ENCODE results near the gene MAGEF1.
"Not testable (repeated sequence)": the region's sequence is repeated elsewhere in the genome, so short reads cannot be mapped to it uniquely, and the experiment has no call there.

Gene MAGEF1

DNA sequence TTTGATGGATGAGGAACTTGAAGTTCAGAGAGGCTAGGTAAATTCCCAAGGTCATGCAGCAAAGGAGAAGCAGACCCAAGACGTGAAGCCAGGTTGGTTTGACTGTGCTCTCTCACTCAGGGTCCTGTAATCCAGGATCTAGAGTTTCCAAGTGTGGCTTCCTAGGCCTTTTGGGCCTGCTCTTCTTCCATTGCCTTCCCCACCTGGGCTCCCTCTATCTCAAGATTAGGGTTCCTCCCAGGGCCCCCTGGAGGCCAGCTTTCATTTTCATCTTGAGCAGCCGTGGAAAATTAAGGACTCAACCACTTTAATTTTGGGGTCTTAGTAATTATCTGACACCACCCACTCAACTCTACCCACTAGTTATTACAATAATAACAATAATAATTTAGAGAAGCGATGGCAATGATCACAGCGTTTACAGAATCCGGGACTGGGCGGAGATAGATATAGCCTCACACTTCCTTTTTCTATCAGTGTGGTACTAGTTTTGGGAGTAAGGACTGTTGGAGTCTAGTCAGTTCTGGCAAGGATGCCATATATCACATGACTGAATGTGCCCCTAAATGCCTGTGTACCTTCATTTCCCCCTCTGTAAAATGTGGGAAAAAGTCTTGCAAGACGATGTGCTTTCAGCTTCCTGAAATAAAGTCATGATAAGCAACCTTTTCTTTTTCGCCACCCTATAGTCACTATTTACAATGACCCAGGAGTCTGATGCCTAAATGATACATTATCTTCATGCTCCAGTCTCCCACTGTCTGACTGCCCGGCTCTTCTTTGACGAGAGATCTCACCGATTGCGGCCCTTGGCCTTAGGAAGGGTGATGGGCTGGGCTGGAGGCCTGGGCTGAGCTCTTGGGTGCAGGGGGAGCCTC, 30.2 kb upstream of the MAGEF1 start:
- DNase-seq, result no peak

DNA sequence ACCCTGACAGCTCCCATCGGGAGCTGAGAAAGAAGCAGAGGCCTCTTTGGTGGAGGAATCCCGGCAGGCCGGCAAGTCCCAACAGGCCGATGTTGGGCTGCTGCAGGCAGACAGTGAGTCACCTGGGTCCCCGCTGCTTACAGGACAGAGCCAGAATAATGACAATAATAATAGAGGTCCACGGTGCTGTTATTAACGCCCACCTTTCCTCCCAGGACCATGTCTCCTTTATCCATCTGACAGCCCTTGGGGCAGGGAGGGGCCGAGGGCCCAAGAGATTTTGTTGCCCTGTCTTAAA, 29.3 kb upstream of the MAGEF1 start:
- DNase-seq, result no peak

DNA sequence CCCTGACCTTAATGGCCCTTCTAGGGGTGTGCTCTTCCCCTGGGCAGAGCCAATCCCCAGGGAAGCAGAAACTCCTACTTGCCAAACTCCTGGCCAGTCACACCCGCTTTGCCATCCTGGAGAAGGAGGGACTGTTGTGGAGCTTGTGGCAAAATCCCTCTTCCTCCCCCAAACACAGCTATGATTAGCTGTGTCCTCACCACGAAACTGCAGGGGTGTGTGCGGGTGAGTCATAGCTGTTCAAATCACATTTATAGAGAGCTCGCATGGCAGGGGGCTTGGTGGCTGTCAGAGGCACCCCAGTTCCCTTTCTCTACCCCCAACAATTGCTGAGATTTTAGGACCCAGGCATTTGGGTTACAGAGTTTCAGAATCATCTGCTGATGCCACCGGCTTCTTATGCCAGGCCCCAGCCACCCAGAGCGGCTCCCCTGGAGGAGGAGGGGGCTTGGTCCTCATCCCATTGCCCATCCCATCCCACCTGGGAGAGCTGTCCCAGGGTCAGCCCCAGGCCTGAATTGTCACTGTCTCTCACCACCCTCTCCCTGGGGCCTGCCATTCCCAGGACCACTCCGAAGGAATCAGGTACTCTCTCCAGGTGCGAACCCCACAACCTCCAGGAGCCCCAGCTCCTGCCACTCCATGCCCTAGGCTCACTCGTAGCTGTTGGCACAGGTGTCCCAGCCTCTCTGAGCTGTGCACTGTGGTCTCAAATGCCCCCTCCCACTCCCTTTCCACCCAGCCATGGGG, 28.8 kb upstream of the MAGEF1 start:
- DNase-seq, result no peak

DNA sequence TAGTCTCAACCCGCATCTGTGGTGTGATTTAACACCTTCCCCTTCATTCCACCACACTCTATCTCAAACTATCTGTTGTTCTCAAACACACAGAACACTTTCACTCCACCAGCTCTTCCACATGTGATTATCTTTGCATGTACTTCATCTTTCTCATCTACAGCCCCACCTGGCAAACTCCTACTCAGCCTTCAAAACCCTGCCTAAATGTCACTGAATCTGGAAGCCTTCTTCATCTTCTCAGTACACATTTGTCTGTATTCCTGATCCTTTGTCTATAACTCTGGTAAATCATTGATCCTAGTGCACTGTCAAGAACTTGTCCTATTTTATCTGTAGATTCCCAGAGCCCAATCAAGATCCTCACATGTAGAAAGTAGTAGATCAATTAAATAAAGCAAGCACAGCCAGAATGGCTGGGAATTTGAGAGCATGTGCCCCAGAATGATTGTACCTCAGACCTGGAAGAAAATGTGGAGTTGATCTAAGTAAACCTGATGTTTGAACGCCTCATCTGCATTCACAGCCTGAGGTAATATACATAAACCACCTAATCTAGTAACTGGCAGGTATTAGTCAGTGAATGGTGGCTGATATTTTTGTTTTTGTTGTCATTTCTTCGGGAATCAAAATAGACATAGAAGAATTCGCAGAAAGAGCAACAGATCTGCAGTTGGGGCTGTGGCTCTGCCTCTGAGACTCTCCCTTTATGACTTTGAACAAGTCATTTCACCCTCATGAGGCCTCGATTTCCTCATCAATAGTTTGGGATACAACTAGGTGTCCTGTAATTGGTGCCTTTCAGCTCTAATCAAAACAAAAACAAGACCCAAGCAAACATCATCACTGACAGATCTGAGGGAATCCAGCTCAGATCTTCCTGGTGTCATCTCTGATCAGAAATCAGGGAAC, 28.0 kb upstream of the MAGEF1 start:
- no peak for DNase-seq

DNA sequence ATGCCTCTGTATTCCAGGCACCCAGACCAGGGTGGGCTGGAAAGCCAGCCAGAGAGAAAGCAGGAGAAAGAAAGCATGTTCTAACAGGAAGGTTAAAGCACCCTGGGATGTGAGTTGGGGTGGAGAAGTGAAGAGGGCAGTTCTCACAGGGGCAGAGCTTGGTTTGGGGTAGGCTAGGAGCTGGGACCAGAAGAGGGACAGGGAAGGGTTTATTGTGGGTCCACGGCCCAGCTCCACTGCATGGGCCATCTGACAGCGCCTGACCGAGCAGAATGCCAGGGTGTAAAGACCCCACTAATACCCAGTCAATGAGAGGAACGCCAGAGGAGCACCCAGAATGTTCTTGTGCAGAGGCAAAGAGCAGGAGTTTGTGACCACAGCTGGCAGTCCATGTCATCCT, 27.1 kb upstream of the MAGEF1 start:
- DNase-seq, result no peak

DNA sequence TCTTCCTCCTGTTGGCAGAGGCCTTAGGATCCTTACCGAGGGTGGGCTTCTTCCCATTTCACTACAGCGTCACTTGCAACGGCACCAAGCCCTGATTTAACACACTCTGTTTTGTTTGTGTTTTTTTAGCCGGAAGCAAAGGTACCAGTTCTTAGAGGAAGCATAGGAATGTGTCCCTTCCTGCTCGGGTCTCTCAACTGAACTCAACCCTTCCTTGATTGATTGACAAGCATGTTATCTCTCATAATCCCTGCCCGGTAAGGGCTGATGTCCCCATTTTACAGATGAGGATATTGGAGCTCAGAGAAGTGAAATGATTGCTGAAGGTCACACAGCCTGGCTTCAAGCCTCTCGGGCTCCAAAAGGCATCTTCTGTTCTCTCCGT, 26.6 kb upstream of the MAGEF1 start:
- DNase-seq, result no peak

DNA sequence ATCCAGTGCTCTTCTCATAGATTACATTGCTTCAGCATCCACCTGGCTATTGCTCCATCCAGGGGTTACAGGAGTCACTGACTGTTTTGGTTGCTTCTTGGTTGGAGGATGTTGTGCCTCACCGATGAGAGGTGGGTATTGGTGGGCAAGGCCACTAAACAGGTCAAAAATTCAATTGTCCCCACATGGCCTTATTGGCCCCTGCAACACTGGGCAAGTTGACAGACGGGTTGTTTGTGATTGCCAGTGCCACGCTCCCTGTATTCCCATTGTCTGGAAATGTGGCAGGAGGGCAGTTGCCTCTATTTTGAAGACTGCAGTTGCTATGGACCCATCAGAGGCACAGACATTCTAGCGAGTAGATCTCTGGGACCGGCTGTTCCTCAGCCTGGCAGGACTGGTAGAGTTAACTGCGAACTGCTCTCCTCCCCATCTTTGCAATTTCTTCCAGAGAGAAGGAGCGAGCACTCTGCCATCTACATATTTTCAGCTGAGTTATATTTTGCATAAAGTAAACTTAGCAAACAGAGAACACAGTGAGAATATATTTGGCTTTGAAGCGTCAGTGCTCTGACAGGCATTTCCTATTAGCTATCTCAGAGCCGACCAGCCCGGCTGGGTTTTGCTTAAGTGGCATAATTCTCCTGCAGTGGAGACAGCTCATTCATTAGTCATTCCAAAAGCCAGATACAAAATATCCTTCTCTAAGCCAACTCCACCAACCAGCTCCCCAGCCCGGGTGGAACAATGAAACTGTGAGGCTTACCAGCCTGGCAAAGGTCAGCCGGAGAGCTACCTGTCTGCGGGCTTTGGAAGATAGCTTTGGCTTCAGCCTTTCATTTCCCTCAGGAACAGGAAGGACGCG, 26.0 kb upstream of the MAGEF1 start:
- DNase-seq, result no peak

DNA sequence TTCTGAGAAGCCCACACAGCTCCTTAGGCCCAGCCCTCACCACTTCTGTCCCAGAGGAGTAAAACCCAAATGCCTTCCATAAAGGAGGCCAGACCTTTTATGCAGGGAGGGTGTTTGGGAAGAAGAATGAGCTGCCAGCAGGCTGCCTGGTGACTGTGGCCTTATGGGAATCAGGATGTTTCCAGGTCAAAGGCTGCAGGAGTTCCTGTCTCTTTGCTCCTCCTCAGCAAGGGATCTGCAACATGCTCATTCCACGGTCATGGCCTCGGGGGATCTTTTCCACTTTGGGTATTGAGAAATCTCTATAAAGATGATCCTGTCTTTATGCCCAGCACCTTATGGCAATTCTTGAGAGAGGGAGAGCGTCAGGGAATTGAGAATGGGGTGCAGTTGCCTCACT, 25.2 kb upstream of the MAGEF1 start:
- no peak for DNase-seq

DNA sequence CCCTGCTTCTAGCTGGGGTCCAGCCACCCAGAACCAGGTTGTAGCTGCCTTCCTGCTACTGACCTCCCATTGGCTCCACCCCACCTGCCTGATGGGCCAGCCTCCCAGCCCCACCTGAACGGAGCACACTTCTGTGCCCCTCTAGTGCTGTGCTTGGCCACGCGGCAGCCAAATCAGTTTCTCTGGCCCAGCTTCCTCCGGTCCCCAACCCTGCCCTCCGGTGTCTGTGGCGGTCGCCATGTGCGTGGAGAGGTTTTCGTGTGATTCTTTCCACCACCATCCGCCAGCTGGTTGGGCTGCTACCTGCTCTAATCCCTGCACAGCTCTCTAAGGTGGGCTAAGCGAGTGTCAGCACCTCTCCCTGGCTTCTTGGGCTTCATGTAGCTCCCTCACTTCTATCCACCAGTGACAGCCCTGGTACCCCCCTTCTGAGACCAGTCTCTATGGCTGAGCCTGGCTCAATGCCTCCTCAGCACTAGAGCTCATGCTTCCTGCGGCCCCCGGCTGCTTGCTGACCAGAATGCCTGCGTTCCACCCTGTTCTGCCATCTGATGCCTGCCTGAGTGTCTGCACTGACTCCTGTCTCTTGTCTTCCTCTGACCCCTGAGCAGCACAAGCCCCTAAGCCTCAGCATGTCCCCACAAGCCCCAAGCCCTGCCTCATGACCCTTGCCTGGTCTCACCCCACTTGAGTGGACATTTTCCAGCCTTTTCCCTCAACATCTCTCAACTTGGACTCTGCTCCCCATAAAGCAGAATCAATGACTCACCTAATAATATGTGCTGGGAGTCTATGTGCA, 23.2 kb upstream of the MAGEF1 start:
- DNase-seq, result no peak

DNA sequence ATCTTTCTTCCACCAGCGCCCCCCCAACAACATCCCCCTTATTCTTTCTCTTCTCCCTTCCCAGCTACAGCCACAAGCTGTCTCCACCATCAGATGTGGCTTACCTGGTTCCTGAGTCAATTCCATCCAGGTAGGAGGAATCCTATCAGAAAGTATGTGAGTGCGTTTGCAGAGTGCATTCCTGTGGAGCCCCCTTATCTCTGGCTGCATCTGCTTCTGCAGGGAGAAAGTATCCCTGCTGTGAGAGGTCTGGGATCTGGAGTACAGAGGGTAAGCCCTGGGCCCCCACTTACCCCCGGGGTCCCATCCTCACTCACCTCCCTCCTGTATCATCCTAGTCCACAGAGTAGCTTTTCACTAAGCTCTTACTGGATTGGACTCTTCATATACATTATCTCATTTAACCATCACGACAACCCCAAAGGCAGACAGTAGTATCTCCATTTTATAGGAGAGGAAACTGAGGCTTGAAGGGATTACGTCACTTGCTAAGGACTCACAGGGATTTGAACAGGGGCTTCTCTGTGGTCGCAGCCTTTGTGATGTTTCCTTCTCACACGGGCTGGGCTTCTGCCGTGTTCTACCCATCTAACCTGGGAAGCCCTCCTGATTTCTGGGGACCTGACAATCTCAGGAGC, 22.2 kb upstream of the MAGEF1 start:
- DNase-seq, result no peak

DNA sequence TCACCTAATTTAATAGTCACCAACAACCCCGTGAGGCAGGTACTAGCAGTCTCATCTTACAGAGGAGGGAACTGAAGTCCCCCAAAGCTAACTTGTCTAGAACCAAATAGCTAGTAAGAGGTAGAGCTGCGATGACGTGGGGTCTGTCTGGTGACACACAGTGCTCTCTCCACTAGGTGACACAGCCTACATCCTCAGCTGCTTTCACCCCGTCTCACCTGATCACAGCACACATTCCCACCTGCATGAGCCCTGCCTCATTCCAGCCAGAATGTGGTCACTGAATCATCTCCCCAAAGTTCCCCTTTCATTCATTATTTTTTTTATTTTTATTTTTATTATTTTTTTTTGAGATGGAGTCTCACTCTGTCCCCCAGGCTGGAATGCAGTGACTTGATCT, 21.3 kb upstream of the MAGEF1 start:
- DNase-seq, result no peak

DNA sequence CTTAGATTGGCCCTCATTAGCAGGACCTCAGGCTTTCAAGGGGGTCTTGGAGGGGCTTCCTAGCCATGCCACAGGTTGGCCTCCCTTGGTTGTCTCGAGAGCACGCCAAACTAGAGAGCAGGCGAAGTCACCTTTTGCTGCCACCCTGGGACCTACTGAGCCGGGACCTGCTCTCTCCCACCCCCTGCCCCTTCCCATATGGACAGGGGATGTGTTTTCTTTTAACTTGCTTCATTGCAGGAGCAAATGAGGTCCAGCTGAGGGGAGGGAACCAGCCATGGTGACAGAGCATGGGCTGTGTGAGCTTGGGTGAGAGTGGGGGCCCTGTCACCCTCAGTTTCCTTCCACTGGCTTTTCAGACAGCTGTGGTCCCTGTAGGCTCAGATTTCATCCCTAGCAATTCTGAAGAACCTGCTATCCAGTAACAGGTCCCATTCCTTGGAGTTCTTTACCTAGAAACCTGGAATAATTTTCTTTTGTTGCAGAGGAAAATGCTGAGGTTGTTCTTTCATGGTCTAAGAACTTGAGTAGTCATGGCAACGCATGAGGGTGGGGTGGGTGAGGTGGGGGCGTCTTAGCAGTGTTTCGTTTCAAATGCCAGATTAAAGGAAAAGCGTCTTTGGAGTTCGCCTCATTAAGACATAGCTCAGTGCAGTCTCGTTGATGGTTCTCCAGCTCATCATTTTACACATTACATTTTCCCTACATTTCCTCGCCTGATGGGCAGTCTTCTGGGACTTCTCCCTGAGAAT, 20.1 kb upstream of the MAGEF1 start:
- DNase-seq, result no peak

DNA sequence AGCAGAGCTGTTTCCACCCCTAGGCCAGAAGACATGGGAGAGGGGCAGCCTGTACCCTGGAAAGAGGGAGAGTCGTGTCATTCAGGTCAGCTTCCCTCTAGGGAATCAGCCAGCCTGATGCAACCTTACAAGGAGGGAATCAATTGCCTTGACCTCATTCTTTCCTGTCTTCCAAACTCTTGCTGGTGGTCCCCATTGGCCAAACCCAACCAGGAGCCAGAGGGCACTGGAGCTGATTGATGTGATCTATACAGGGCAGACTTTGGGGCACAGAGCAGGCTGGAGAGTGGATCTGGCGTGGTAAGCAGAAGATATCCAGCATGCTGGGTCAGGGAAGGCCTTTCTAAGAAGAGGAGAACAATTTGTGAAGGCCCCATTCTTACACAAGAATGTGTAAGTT, 19.1 kb upstream of the MAGEF1 start:
- no peak for DNase-seq

DNA sequence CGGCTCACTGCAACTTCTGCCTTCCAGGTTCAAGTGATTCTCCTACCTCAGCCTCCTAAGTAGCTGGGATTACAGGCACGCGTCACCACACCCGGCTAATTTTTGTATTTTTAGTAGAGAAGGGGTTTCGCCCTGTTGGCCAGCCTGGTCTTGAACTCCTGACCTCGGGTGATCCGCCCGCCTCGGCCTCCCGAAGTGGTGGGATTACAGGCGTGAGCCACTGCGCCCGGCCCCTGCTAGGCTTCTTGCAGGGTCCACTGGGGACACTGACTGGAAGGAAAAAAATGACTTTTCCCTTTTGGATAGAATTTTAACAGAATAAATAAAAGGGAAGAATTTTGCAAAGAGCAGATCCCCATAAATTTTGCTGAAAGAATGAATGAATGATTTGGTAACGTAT, 17.3 kb upstream of the MAGEF1 start:
- not testable (repeated sequence) for DNase-seq

DNA sequence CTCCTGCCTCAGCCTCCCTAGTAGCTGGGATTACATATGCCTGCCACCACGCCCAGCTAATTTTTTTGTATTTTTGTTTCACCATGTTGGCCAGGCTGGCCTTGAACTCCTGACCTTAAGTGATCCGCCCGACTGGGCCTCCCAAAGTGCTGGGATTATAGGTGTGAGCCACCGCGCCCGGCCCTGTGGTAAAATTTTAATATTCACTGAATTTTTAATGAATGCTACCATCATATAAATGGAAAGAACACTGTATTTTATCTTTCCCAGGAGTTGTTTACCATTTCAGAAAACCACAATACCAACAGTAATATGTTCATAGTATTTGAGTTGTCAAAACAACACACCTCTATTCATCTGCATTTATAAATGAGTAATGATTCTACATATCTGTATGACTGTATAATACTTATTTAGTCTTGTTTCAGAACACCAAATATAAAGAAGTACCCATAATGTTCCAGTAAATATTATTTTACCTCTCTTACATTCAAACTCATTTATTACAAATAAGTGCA, 16.2 kb upstream of the MAGEF1 start:
- DNase-seq, result no peak

DNA sequence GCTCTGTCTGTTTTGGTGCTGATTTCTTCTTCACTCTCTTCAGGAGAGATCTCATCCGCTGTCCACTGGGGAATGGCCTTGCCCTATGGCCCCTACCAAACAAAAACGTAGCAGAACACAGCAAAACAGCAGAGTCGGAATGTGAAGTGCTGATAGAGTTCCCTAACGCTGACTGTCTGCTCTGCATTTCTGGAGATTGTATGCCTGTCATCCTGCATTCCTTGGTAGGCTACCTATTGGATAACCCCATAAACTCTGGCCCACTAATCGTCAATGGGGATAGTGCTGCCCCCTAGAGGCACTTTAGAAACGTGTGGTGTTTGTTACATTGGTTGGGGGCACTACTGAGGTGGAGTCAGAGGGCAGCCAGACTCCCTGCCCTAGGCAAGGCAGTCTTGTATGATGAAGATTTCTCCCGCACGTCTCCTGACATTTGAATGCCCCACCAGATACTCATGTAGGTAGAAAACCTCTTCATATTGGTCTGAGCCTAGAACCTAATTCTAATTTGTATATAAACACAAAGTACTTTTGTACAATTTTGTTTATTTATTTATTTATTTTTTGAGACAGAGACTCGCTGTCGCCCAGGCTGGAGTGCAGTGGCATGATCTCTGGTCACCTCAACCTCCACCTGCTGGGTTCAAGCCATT, 15.6 kb upstream of the MAGEF1 start:
- no peak for DNase-seq

DNA sequence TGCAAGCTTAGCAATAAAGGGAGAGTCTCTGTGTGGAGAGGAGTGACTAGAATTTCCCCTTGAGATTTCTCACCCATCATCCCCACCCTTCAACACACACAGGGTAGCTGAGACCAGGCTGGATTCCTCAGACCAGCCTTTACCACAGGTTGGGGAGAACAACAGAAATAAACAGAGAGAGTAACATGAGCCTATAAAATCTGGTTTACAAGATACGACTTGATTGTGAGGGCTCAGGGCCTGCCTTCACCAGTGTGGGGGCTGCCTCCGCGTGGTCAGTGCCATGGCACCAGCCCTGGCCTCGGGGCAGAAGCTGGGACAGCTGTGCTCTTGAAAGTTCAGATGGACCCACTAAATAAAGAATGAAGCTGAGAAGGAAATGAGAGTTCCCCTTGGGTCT, 14.6 kb upstream of the MAGEF1 start:
- DNase-seq, result no peak

DNA sequence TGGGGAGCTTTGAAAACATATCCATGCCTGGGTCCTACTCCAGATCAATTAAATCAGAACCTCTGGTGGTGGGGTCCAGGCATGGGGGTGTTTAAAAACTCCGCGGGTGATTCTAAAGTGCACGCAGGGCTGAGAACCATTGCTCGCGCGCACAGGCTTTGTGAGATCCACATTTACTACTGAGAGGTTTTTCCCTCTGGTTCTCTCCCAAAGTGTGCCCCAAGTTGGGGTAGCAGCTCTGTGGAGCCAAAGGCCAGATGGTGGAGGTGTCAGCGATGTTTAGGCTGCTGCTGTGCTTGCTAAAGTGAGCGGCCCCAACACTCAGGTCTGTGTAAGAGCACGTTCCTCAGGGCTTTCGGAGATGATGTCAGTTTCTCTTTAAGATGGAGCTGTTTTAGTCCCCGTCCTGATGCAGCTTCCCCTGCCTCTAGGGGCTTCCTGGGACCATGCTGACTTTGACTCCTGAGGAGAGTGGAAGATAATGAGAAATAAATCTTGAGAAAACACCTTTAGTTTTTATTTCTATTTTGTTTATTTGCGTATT, 13.4 kb upstream of the MAGEF1 start:
- DNase-seq, result no peak

DNA sequence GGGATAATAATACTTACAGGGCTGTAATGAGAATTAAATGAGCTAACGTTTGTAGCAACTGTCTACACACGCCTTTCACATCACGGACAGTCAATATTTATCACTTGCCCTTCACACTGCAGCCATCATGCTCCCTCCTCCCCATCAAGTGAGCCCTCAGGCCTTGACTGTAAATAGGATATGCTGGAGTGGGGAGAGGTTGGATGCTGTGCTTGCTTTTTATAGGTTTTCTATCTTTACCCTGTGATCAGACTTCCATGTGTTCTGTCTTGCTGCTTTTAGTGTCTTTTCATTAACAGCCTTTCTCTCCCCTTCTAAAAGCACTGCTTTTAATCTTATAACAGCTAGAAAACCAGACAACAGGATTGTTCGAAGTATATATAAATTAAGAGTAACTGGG, 12.8 kb upstream of the MAGEF1 start:
- no peak for DNase-seq
